ENCODE data around the gene TRIO.

Gene TRIO

GRCh38 chr5:14501353-14502293, 358.5 kb downstream of the TRIO start:
- no peak for DNase-seq

- no peak for DNase-seq
Observed at GRCh38 chr5:14502294-14502690, 359.1 kb downstream of the TRIO start.

DNA sequence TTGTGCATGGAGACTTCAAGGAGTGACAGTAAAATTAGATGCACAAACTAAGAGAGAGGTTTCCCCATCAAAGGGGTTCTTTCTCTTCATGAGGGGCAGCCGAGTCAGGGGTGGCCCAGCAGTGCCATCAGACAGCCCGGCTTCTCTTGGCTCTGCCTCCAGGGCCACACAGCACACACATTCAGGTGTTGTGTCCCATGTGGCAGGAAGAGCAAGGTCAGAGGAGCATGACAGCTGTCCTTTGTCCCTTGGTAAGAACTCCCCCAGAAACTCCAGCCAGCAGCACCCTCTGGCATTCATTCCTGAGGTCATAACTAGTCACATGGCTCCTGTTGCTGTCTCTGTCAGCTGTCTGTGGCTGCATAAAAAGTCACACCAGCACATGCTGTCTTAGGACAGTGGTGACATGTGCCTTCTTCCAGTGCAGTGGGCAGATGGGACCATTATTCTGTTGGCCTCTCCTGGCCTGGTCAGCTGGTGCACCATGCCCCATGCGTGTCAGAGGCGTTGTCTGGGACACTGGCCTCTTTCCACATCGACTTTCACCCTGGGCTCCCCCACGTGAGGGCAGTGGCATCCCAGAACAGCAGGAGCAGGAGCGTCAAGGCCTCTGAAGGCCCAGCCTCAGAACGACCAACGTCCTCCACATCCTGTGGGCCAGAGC, 360.0 kb downstream of the TRIO start:
- no peak for DNase-seq

DNA sequence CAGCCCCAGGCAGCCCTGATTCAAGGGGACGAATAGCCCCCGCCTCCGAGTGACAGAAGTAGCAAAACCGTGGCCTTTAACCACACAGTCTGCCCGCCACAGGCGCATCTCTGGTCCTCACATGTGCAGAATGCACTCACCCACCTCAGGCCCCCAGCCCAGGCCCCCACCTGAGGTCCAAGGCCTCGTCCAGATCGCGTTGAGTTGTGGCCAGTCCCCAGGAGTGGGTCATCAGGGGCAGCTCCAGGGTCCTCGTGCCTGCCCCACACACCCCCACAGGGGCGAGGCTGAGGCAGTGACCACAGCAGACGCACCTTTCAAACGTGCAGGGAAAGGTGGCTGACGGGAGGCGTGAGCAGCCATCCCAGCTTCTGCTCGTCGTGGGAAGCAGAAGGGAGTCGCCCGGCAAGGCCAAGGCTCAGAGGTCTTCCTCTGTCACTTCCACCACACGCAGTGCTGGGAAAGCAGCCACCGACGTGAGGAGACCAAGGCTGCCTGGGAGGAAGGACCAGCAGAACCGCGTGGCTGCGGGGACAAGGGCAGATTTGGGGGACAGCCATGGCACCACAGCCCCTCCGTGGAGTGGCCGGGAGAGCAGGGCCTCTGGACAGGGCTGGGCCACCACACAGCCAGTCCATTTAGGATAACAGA, 360.7 kb downstream of the TRIO start:
- no peak for DNase-seq

DNA sequence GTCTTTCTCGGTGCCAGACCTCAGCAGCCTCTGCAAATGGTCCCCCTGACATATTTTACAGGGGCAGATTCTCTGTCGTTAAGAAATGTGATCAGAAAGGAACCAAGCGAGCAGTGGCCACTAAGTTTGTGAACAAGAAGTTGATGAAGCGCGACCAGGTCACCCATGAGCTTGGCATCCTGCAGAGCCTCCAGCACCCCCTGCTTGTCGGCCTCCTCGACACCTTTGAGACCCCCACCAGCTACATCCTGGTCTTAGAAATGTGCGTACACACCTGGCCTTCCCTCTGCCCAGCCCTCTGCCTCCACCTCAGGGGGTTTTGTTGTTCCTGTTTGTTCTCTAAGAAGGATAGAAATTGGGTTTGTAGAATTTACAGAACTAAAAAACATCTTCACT, 361.2 kb downstream of the TRIO start:
- no peak for DNase-seq

DNA sequence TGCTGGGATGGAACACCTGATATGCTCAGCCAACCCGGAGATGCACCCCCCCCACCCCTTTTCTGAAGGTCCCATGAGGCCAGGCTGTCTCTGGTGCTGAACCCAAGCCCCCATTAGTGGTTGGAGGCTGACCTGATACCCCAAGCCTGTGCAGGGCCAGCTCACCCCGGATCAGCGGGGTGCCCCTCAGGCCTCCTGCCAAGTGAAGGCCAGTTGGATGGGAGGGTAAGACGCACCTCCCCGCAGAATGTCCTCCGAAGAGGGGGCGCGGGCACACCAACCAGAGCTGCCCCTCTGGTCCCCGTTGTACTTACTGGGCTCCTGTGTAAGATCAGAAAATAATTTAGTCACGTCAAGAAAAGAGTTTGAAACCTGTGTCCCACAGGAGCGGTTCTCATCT, 361.7 kb downstream of the TRIO start:
- DNase-seq, result no peak

DNA sequence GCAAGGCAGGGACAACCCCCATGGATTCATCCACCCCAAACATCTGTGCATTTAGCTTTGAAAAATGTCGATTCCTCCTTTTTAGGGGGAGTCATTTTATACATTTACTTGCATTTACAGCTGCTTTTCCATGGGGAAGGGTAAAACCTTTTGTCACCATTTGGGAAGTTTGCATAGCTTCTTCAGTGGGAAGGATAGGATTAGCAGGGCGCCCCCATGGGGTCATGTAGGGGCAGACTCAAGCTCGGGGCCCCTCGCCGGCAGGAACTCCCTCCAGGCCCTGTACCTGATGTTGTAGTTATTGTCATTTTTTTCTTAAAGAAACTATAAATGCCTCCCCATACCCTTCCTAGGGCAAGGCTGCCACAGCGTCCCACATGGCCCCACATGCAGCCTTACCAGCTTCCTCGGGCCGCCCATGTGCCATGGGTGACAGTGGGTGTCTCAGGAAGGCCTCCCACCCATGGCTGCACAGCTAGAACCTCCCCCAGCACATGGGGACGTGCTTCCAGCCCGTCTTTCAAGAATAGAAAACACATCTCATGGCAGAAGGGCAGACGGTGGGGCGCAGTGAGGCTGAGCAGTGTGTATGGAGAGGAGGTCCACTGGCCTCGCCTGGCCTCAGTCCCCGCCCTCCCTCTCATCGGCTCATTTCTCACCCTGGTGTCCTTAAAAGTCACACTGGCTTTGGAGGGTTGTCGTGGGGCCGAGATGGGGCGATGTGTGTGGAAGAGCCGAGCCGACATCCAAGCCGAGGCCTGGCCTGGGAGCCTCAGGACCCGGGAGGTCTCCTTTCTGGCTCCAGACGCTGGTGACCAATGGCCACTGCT, 362.4 kb downstream of the TRIO start:
- DNase-seq, result no peak

DNA sequence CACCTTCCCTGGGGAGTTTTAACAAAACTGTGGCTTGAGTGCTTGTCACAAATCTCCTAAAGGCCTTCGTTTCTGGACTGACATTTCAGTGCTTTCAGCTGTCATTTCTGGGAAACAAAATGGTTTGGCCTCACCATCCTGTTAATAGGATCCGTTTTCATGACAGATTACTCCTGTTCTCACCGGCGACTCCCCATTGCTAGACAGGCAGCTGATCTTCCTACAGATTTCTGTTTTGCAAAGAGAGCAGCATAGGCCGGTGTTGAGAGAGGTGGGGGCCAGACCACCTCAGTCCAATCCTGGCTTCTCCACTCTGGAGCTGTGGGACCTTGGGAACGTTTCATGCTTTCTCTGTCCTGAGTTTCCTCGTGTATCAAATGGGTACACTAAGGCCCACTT, 363.0 kb downstream of the TRIO start:
- no peak for DNase-seq

GRCh38 chr5:14506661-14507060, 363.5 kb downstream of the TRIO start:
- no peak for DNase-seq

- DNase-seq, result no peak
Observed at GRCh38 chr5:14507156-14507941, 364.2 kb downstream of the TRIO start.

DNA sequence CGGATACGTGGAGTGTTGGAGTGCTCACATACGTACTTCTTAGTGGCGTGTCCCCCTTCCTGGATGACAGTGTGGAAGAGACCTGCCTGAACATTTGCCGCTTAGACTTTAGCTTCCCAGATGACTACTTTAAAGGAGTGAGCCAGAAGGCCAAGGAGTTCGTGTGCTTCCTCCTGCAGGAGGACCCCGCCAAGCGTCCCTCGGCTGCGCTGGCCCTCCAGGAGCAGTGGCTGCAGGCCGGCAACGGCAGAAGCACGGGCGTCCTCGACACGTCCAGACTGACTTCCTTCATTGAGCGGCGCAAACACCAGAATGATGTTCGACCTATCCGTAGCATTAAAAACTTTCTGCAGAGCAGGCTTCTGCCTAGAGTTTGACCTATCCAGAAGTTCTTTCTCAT, 364.9 kb downstream of the TRIO start:
- no peak for DNase-seq

GRCh38 chr5:14509556-14509955, 366.4 kb downstream of the TRIO start:
- no peak for DNase-seq

GRCh38 chr5:14510156-14510734, 367.1 kb downstream of the TRIO start:
- DNase-seq, result peak; percentile 50

DNA sequence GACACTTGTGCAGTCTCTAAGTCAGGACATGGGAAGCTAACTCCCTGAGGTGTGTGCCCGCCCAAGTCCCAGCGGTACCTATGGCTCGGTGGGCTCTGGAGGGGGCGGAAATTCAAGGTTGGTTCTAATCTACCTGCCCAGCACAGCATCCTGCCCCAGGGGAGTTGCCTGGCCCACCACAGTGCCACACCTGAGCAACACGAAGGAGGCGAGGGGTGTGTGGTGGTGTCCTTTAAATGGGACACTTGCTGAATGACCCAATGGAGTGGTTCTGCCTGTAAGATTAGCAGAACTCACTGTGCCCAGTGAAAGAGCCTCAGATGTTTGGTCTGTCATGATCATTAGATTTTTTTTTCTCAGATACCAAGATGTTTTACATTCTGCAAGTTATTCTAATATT, 367.7 kb downstream of the TRIO start:
- no peak for DNase-seq

- no peak for DNase-seq
Observed at GRCh38 chr5:14512574-14512973, 369.4 kb downstream of the TRIO start.

DNA sequence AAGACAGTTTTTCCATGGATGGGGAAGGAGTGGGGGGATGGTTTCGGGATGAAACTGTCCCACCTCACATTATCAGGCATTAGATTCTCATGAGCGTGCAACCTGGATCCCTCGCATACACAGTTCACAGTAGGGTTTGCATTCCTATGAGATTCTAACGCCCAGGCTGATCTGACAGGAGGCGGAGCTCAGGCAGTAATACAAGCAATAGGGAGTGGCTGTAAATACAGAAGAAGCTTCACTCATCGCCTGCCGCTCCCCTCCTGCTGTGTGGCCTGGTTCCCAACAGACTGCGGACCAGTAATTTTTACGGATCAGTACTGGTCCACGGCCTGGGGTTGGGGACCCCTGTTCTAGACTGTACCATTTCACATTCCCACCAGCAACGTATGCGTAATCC, 370.1 kb downstream of the TRIO start:
- no peak for DNase-seq

DNA sequence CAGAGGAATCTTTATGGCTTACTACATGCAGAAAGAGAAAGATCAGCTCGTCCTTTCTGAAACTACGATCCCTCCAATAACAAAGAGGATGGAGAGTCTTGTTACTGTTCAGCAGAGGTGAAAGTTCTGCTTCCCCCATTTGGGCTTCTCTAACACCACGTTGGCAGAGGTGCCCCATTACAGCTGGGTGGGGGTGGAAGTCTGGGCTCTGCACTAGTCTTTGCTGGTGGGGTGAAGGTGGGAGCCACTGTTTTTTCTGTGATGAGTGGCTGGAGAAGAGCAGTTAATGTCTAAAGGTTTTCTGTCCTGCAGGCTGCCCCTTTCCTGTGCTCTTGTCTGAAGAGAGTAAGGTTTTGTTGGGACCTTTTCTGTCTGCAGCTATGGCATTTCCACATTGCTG, 373.8 kb downstream of the TRIO start:
- no peak for DNase-seq

GRCh38 chr5:14518638-14519037, 375.5 kb downstream of the TRIO start:
- DNase-seq, result no peak

- DNase-seq, result no peak
Observed at GRCh38 chr5:14521748-14522147, 378.6 kb downstream of the TRIO start.

- DNase-seq, result no peak
Observed at GRCh38 chr5:14522721-14523120, 379.6 kb downstream of the TRIO start.

- no peak for DNase-seq
Observed at GRCh38 chr5:14523243-14524034, 380.3 kb downstream of the TRIO start.

Data from DMS 273 treated with DMSO at 0.1 percent for 48 hours (cell line).